ENCODE results near the gene BDKRB1.
A peak's percentile ranks its signal among the peaks of the same experiment; 100 is the strongest.

The BDKRB1 gene

DNA sequence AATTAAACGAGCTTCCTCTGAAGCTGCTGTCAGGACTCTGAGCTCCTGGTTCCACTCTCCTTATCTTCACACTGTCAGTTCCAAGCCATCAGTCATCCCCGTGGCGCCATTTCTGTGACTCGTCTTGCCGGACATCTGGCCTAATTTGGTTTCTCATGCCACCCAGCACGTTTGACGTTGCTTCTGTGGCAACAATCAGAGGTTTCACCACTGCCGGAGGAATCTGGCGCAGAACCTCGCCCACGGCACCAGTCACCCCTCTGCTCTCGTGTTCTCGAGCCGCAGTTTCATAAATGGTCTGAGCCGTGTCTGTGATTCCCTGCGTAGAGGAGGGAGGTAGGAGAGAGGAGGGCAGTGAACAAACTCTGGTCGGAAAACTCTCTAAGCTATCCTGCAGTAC is 29.7 kb downstream of the BDKRB1 start:
- FAIRE-seq = no peak

DNA sequence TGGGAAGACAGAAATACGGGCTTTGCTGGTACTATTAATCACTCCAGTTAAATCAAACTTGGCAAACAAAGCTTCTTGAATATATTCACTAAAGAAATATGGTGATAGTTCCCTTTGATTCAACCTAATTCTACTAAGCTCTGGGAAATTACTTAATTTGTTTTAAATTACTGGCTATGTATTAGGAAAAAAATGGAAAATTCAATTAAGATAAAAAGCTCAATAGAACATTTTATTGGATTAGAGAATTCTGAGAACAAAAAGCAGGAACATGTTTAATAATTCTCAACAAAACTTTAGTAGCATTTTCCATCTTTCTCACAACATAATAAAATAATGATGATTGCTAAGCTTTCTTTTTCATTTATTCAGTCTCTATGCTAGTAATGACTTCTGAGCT is 30.2 kb downstream of the BDKRB1 start:
- FAIRE-seq = peak; percentile 51

DNA sequence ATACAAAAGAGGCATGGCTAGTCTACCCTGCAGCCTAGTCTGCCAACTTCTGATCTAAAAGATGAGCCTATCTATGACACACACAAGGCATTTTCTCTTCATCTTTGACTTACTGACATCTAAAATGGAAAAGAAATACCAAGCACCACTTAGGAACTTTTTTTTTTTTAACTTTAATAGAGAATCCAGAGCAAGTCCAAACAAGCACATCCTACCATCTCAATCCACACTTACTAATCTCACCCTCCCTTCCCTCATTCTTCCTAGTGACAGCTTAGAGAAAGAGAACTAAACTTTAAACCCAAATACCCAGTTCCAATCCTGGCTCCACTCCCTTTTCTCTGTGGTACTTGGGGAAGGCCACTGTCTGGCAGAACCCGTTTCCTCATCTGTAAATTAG is 31.8 kb downstream of the BDKRB1 start:
- FAIRE-seq = no peak

DNA sequence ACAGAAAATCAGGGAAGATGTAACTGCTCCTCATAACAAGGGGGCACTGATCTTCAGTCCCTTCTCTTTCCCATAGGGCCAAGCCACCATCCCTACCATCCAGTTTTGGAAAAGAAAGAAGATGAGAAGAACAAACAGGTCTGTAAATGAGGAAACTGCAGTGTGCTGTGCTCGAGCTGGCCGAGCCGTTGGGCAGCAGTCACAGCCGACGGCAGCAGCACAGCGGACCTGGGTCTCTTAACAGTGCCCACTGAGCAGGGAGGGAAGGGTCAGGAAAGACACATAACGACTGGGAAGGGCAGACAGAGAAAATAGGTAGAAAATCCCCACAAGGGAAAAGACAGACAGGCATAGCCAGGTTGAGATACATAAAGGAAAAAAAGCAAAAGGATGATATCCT is 38.2 kb downstream of the BDKRB1 start:
- no peak for FAIRE-seq

DNA sequence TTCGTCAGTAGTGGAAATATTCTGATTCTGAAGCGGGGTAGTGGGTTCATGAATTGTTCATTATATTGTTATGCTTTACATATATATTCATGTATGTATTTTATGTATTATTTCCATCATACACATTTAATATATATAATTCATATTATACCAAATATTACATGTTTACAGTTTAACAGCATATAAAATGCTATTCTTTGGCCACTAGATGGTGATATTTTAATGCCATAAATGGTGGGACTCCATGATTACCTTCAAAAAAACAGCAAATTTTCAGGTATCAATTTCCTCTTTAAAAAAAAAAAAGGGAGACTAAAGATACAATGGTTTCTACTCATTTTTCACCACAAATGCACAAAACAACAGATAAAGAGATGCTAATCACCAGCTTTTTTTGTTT is 41.0 kb downstream of the BDKRB1 start:
- FAIRE-seq = peak; percentile 98

DNA sequence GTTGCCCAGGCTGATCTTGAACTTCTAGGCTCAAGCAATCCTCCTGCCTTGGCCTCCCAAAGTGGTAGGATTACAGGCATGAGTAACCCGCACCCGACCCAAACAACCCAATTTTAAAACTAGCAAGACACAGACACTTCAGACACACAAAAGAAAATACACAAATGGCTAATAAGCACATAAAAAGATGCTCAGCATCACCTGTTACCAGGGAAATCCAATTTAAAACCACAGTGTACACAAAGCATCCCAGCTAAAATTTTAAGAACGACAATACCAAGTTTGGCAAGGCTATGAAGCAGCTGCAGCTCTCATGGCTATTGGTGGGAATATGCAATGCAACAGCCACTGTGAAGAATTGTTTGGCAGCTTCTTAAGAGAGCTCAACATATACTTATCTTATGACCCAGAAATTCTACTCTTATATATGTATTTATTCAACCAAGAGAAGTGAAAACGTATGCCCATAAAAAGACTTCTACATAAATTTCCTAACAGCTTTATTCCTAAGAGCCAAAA is 42.0 kb downstream of the BDKRB1 start:
- no peak for FAIRE-seq

DNA sequence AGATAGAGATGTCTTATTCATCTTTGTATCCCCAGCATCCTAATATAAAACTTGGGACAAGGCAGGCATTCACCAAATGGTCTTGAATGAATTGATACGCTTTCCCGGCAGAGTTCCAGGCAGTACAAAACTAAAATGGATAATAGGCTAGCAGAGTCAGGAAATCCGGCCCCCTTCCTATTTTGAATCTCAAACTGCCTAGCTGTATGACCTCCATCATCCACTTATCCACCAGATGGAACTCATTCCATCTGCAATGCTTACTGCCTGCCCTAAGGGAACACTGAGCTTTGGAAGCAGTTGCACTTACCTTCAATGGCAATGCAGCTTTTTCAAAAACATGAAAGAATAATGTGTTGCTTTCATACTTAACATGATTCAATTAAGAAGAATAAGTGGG is 43.4 kb downstream of the BDKRB1 start:
- no peak for FAIRE-seq

DNA sequence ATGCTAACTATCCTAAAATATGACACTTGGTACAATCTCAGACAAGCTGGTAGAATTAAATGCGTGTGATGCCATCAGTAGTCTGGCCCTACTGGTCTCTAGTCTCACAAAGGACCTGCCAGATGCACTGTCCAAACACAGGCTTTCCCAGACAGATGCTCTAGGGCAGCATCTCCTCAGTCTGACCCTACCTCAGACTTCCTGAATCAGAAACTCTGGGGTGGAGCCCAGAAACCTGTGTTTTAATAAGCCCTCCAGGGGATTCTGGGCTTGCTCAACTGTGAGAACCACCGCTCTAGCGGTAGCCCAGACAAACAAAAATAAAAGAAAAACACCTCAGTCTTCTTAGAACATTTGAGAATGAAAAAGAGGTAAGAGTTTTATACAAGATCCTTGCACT is 48.0 kb downstream of the BDKRB1 start:
- FAIRE-seq = no peak

DNA sequence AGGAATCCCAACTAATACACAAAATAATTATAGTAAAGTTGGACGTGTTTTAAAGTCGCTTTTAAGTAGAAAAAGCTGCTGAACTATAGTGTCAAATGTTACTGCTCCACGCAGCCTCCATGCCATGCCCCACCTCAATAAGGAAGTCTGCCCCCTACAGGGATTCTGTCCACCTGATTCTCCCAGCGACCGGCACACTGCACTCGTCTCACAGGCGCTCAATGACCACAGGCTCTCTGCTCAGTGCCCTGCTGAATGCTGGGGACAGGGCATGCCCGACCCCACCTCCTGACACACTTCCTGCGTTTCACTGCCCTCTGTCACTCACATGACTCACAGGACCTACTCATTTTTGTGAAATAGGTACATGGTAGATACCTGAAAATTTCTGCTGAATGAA is 48.9 kb downstream of the BDKRB1 start:
- no peak for FAIRE-seq

DNA sequence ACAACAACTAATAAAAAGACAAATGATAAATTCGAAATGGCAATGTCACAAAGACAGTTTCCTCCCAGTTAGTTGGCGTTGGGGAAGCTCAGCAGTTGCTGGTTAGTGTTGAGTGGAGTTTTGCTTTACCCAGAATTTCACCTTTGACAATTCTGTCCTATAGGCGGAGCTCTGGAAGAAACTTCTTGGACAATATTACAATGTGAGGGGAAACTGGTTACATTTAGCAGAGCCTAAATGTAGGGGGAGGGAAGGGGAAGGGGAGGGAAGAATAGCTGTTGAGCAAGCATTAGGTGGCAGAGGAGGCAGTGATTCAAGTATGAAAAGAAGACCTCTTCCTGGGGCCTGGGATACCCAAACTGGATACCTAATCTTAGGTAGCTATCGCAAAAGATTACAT is 51.4 kb downstream of the BDKRB1 start:
- no peak for FAIRE-seq

DNA sequence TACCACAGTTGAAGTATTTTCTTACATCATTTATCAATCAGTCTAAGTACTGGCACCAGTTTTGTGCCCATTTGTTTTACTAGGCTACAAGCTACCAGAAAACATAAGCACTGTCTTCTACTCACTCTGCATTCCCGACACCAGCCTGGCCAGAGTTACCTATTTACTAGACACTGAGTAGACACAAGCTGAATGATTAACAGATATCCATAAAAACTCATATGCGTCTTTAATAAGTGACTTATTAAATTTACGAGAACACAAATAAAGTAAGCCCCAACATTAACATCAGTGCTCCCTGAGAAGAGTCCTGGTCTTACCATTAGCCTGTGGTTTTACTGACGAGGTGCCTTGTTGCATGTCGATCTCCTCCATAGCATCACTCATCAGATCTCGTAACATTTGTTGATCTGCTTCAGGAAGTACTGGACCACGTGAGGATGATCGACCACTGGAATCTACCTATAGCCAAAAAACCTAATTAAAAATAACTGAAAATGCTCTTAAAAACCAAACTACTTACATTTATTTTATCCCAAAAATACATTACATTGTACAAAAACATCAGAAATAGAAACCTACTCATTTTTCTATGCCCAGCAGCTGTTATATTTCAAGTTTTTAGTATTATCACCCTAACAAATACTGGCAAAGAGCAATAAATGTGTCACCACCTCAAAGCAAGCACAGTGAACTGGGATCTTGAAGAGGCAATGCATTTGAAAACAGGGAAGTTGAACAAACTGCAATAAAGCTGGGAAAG is 53.3 kb downstream of the BDKRB1 start:
- FAIRE-seq = peak; percentile 94

DNA sequence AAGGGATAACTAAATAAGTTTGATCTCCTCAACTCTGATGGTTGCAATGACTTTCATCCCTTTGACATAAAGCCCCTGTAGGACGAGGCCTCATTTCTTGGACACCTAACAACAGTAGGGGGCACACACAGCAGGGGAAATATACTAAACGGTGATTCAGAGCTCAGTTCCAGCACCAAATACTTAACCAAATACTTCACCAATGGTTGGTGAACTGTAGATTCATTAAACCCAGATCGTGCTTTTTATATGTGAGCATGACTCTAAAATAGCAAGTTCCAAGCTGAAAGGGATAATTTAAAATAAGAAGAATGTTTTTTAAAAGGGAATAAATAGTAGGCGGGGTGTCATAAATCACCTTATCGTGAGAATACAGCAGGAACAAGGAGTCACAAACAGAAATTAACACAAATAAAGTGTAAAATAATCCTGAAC is 53.9 kb downstream of the BDKRB1 start:
- FAIRE-seq = no peak

DNA sequence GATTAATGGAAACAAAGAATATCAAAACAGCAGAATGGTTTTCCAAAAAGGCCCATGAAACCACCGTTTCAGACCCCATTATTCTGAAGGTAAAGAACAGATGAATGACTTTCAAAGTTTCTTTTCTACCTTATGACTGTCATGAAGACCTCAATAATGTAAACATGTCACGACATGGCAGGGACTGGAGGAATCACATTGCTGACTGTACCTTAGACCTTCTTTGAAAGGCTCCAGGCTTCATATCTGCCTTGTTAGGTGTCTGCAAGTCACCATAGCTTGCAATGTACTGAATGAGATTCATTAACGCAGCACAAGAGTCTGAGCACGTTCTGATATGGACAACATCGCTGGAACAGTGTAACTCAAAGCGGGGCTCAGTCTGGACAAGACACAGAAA is 54.9 kb downstream of the BDKRB1 start:
- FAIRE-seq = no peak
